H9 (cell line): Measurements from ENCODE around the gene GCLC. TPM values are rescaled to one million over a fixed set of nuclear protein-coding genes. Genes with fewer than 3 reads are reported as not detected.

ENCODE experiments used
- DNase-seq: peaks from one replicate; pipeline ENCODE4 v3.0.0-alpha.2; 2017
- H2AFZ ChIP-seq: one replicate; pipeline ENCODE4 v1.6.1; 2013; ENCODE audit warnings: mild to moderate bottlenecking, low read length, control low read depth, moderate library complexity
- H2AK5ac ChIP-seq: 2 replicates; pipeline ENCODE4 v1.6.1; 2013; ENCODE audit warnings: low read length, control low read depth, mixed read lengths; ENCODE audit not compliant: insufficient read length
- H2BK120ac ChIP-seq: one replicate; pipeline ENCODE4 v1.6.1; 2013; ENCODE audit warnings: low read depth, mild to moderate bottlenecking, low read length, control low read depth, inconsistent platforms; ENCODE audit not compliant: poor library complexity, severe bottlenecking
- H2BK12ac ChIP-seq: 2 replicates; pipeline ENCODE4 v1.6.1; 2013; ENCODE audit warnings: low read length, control low read depth, mixed read lengths, low read depth; ENCODE audit not compliant: insufficient read length
- H2BK15ac ChIP-seq: 2 replicates; pipeline ENCODE4 v1.6.1; 2013; ENCODE audit warnings: low read depth, low read length, control low read depth
- H2BK20ac ChIP-seq: one replicate; pipeline ENCODE4 v1.6.1; 2013; ENCODE audit warnings: low read depth, mild to moderate bottlenecking, low read length, control low read depth, inconsistent platforms; ENCODE audit not compliant: poor library complexity, severe bottlenecking
- H2BK5ac ChIP-seq: 2 replicates; pipeline ENCODE4 v1.6.1; 2013; ENCODE audit warnings: low read length, control low read depth, mixed read lengths; ENCODE audit not compliant: insufficient read length
- H3K14ac ChIP-seq: 2 replicates; pipeline ENCODE4 v1.6.1; 2013; ENCODE audit warnings: low read length, control low read depth; ENCODE audit not compliant: insufficient read depth
- H3K18ac ChIP-seq: 2 replicates; pipeline ENCODE4 v1.6.1; 2013; ENCODE audit warnings: low read depth, mild to moderate bottlenecking, mixed read lengths, low read length, control low read depth; ENCODE audit not compliant: insufficient read length
- H3K23ac ChIP-seq: 2 replicates; pipeline ENCODE4 v1.6.1; 2013; ENCODE audit warnings: low read length, control low read depth, mixed read lengths, low read depth; ENCODE audit not compliant: insufficient read length
- H3K23me2 ChIP-seq: 2 replicates; pipeline ENCODE4 v1.6.1; 2013; ENCODE audit warnings: low read depth, mild to moderate bottlenecking, mixed read lengths, low read length, control low read depth; ENCODE audit not compliant: insufficient read length, poor library complexity, severe bottlenecking
- H3K27ac ChIP-seq: 2 replicates; pipeline ENCODE4 v1.5.1; 2013; ENCODE audit warnings: low read length, control low read depth, mixed read lengths, low read depth; ENCODE audit not compliant: insufficient read length
- H3K27me3 ChIP-seq: 2 replicates; pipeline ENCODE4 v1.6.1; 2013; ENCODE audit warnings: low read length, control low read depth, inconsistent platforms; ENCODE audit not compliant: insufficient read depth
- H3K4ac ChIP-seq: 2 replicates; pipeline ENCODE4 v1.6.1; 2013; ENCODE audit warnings: low read depth, mild to moderate bottlenecking, control low read depth, inconsistent platforms, low read length, moderate library complexity
- H3K4me1 ChIP-seq: 2 replicates; pipeline ENCODE4 v1.6.1; 2013; ENCODE audit warnings: low read length, control low read depth, inconsistent platforms; ENCODE audit not compliant: insufficient read depth
- H3K4me2 ChIP-seq: 2 replicates; pipeline ENCODE4 v1.6.1; 2013; ENCODE audit warnings: low read length, control low read depth, mixed read lengths; ENCODE audit not compliant: insufficient read length, insufficient read depth
- H3K56ac ChIP-seq: 2 replicates; pipeline ENCODE4 v1.6.1; 2013; ENCODE audit warnings: low read depth, mild to moderate bottlenecking, mixed read lengths, low read length, control low read depth; ENCODE audit not compliant: insufficient read length
- H3K79me1 ChIP-seq: 2 replicates; pipeline ENCODE4 v1.6.1; 2013; ENCODE audit warnings: low read depth, mild to moderate bottlenecking, moderate library complexity, low read length, control low read depth, inconsistent platforms; ENCODE audit not compliant: insufficient read depth, poor library complexity, severe bottlenecking
- H3K79me2 ChIP-seq: 2 replicates; pipeline ENCODE4 v1.6.1; 2013; ENCODE audit warnings: low read length, control low read depth, inconsistent platforms; ENCODE audit not compliant: insufficient read depth
- H3K9ac ChIP-seq: 2 replicates; pipeline ENCODE4 v1.6.1; 2013; ENCODE audit warnings: low read length, control low read depth, mixed read lengths; ENCODE audit not compliant: insufficient read length; ENCODE audit errors: extremely low read depth
- H3K9me3 ChIP-seq: one replicate; pipeline ENCODE4 v1.6.1; 2013; ENCODE audit warnings: low read depth, low read length, inconsistent platforms; ENCODE audit not compliant: control insufficient read depth
- H3T11ph ChIP-seq: one replicate; pipeline ENCODE4 v1.6.1; 2013; ENCODE audit warnings: mild to moderate bottlenecking, low read length, control low read depth, inconsistent platforms
- H4K20me1 ChIP-seq: one replicate; pipeline ENCODE4 v1.6.1; 2013; ENCODE audit not compliant: control insufficient read depth, insufficient read length, insufficient read depth
- H4K5ac ChIP-seq: 2 replicates; pipeline ENCODE4 v1.6.1; 2013; ENCODE audit warnings: low read depth, mild to moderate bottlenecking, mixed read lengths, low read length, control low read depth; ENCODE audit not compliant: insufficient read length
- H4K8ac ChIP-seq: replicated peaks from 2 replicates; pipeline ENCODE4 v1.6.1; 2013; ENCODE audit warnings: low read length, control low read depth, mixed read lengths, low read depth; ENCODE audit not compliant: insufficient read length
- H4K91ac ChIP-seq: 2 replicates; pipeline ENCODE4 v1.6.1; 2013; ENCODE audit warnings: low read depth, mild to moderate bottlenecking, moderate library complexity, mixed read lengths, low read length, control low read depth; ENCODE audit not compliant: insufficient read length
- H3K27ac Mint-ChIP-seq, 3 experiments: 2 replicates in 2 of 3; 3 replicates in 1 of 3; pipeline ENCODE4 v1.8.0; 2020 to 2021; ENCODE audit warnings: mixed read lengths in 3 of 3, mild to moderate bottlenecking in 1 of 3, moderate library complexity in 1 of 3
- H3K27me3 Mint-ChIP-seq: 2 replicates; pipeline ENCODE4 v1.8.0; 2021; ENCODE audit warnings: low read depth, mild to moderate bottlenecking, moderate library complexity, mixed read lengths
- H3K36me3 Mint-ChIP-seq, 3 experiments: 2 replicates in 2 of 3; 3 replicates in 1 of 3; pipeline ENCODE4 v1.8.0; 2020 to 2021; ENCODE audit warnings: low read depth in 3 of 3, mixed read lengths in 3 of 3; ENCODE audit not compliant: insufficient read depth in 1 of 3
- H3K4me1 Mint-ChIP-seq, 2 experiments: 2 replicates each; pipeline ENCODE4 v1.8.0; 2020; ENCODE audit warnings: mixed read lengths in 2 of 2
- H3K4me3 Mint-ChIP-seq, 2 experiments: 2 replicates in 1 of 2; 3 replicates in 1 of 2; pipeline ENCODE4 v1.8.0; 2020 to 2021; ENCODE audit warnings: mild to moderate bottlenecking in 2 of 2, mixed read lengths in 2 of 2, moderate library complexity in 1 of 2
- H3K9me3 Mint-ChIP-seq, 2 experiments: 2 replicates in 1 of 2; 3 replicates in 1 of 2; pipeline ENCODE4 v1.8.0; 2020; ENCODE audit warnings: mild to moderate bottlenecking in 2 of 2, mixed read lengths in 2 of 2, moderate library complexity in 1 of 2
- CTCF ChIP-seq: fragments of 200-600 bp; sonication (generic); conservative IDR thresholded peaks from 3 replicates; pipeline ENCODE4 v1.8.0; 2021; ENCODE audit warnings: antibody characterized with exemption, mild to moderate bottlenecking
- WGBS: extraction: QIAGEN DNeasy Blood & Tissue Kit; methylation state at CpG from one replicate; pipeline ENCODE4 v1.1.7; 2013; ENCODE audit warnings: missing lambda C conversion rate, low lambda C conversion rate, mixed read lengths; ENCODE audit not compliant: insufficient read length; ENCODE audit errors: extremely low coverage; 5-methylcytosine and 5-hydroxymethylcytosine counted together
- total RNA-seq: library from RNA; stranded (reverse); gene quantifications from 2 replicates; pipeline ENCODE4 v1.2.1, GENCODE V29; 2021

Gene GCLC
- total RNA-seq, 1 experiment from 2014 or later = 55.5 TPM

GRCh38 chr6:53500095-53500494 lies 44.8 kb downstream of the GCLC start:
- no peaks in the 10 kb centered on the region for H3K27me3 ChIP-seq
- no peak overlapping the region for H3T11ph ChIP-seq
- H2BK20ac ChIP-seq = no peak overlapping the region
- H3K36me3 Mint-ChIP-seq = peaks cover 7 to 59% (median 34%) of the 10 kb centered on the region in 3 experiments; a peak in 5 of 7 replicates
- no peak overlapping the region for H2BK5ac ChIP-seq
- H3K23me2 ChIP-seq = no peaks in the 10 kb centered on the region
- H4K8ac ChIP-seq = no peak overlapping the region
- H3K4me2 ChIP-seq = no peak overlapping the region
- no peaks in the 10 kb centered on the region for H3K27me3 Mint-ChIP-seq
- H3K9ac ChIP-seq = no peak overlapping the region
- no peak overlapping the region for H3K14ac ChIP-seq
- H3K9me3 Mint-ChIP-seq = no peaks in the 10 kb centered on the region
- H4K5ac ChIP-seq = no peak overlapping the region
- H3K23ac ChIP-seq = no peak overlapping the region
- no peak overlapping the region for H3K56ac ChIP-seq
- H3K18ac ChIP-seq = no peak overlapping the region
- WGBS = no CpG with 5 or more reads among the region's 4 CpGs
- H4K91ac ChIP-seq = no peak overlapping the region
- 0 out of 2 replicates have a peak, but pooled peaks cover 2% of the 10 kb centered on the region for H3K4me1 ChIP-seq
- peak overlapping the region in 1 of 3 experiments; percentile 30; a peak in 1 of 7 replicates for H3K27ac Mint-ChIP-seq
- no peaks in the 10 kb centered on the region for H3K79me2 ChIP-seq
- DNase-seq = no peak
- H4K20me1 ChIP-seq = peaks cover 2% of the 10 kb centered on the region
- no peak overlapping the region for H3K27ac ChIP-seq
- H2BK12ac ChIP-seq = no peak overlapping the region
- H3K4me1 Mint-ChIP-seq = peaks cover 4 to 6% of the 10 kb centered on the region in 2 experiments; a peak in 2 of 4 replicates
- no peak overlapping the region for H2BK120ac ChIP-seq
- no peak overlapping the region for H2BK15ac ChIP-seq
- H3K4ac ChIP-seq = no peak overlapping the region
- H3K9me3 ChIP-seq = no peaks in the 10 kb centered on the region
- H3K4me3 Mint-ChIP-seq = no peak overlapping the region
- no peaks in the 10 kb centered on the region for H3K79me1 ChIP-seq
- H2AK5ac ChIP-seq = no peak overlapping the region
- TF ChIP-seq CTCF = no peak
- H2AFZ ChIP-seq = no peak overlapping the region
